ENCODE measurements around the gene PTPRE.

PTPRE gene

GRCh38 chr10:127964621-127965020 lies 57.7 kb downstream of the PTPRE start:
- Histone ChIP-seq H3K9ac (ENCODE audit: low read length in 5 of 5) (no peak overlapping the region), H3K4me3 (ENCODE audit: low read depth in 1 of 5, low read length in 5 of 5) (peak overlapping the region in 1 of 5 donors; percentile 8), H3K9me3 (ENCODE audit: control insufficient read depth in 5 of 5, low read length in 5 of 5) (no peaks in the 10 kb centered on the region), H3K27ac (ENCODE audit: low read depth, low read length) (no peak overlapping the region), H3K4me1 (ENCODE audit: control insufficient read depth in 5 of 5, insufficient read depth in 5 of 5, low read length in 5 of 5) (peaks cover 0 to 13% (median 0%) of the 10 kb centered on the region in 5 donors), H3K27me3 (ENCODE audit: control insufficient read depth in 5 of 5, insufficient read depth in 4 of 5, low read length in 5 of 5) (peaks cover 0 to 2% (median 0%) of the 10 kb centered on the region in 5 donors), H3K36me3 (ENCODE audit: control insufficient read depth in 5 of 5, insufficient read depth in 5 of 5, low read length in 5 of 5) (no peaks in the 10 kb centered on the region)

GRCh38 chr10:127966875-127967274 lies 60.0 kb downstream of the PTPRE start:
- no peaks in the 10 kb centered on the region for H3K9me3 ChIP-seq (ENCODE audit: control insufficient read depth in 5 of 5, low read length in 5 of 5)
- peaks cover 0 to 2% (median 0%) of the 10 kb centered on the region in 5 donors for H3K27me3 ChIP-seq (ENCODE audit: control insufficient read depth in 5 of 5, insufficient read depth in 4 of 5, low read length in 5 of 5)

GRCh38 chr10:127968027-127968441 lies 61.1 kb downstream of the PTPRE start:
- Histone ChIP-seq H3K9me3 (ENCODE audit: control insufficient read depth in 5 of 5, low read length in 5 of 5) (no peaks in the 10 kb centered on the region), H3K27ac (ENCODE audit: low read depth, low read length) (peak overlapping the region; percentile 5), H3K4me1 (ENCODE audit: control insufficient read depth in 5 of 5, insufficient read depth in 5 of 5, low read length in 5 of 5) (peaks cover 0 to 15% (median 0%) of the 10 kb centered on the region in 5 donors), H3K36me3 (ENCODE audit: control insufficient read depth in 5 of 5, insufficient read depth in 5 of 5, low read length in 5 of 5) (no peaks in the 10 kb centered on the region), H3K27me3 (ENCODE audit: control insufficient read depth in 5 of 5, insufficient read depth in 4 of 5, low read length in 5 of 5) (no peaks in the 10 kb centered on the region), H3K4me3 (ENCODE audit: low read depth in 1 of 5, low read length in 5 of 5) (no peak overlapping the region), H3K9ac (ENCODE audit: low read length in 5 of 5) (no peak overlapping the region)

More at GRCh38 chr10:127966875-127967274, 60.0 kb downstream of the PTPRE start:
- Histone ChIP-seq H3K4me3 (ENCODE audit: low read depth in 1 of 5, low read length in 5 of 5) (no peak overlapping the region), H3K36me3 (ENCODE audit: control insufficient read depth in 5 of 5, insufficient read depth in 5 of 5, low read length in 5 of 5) (no peaks in the 10 kb centered on the region), H3K27ac (ENCODE audit: low read depth, low read length) (no peak overlapping the region), H3K9ac (ENCODE audit: low read length in 5 of 5) (no peak overlapping the region), H3K4me1 (ENCODE audit: control insufficient read depth in 5 of 5, insufficient read depth in 5 of 5, low read length in 5 of 5) (peaks cover 0 to 13% (median 0%) of the 10 kb centered on the region in 5 donors)

GRCh38 chr10:127968659-127969058 lies 61.8 kb downstream of the PTPRE start:
- H3K4me3 ChIP-seq (ENCODE audit: low read depth in 1 of 5, low read length in 5 of 5) = no peak overlapping the region
- H3K36me3 ChIP-seq (ENCODE audit: control insufficient read depth in 5 of 5, insufficient read depth in 5 of 5, low read length in 5 of 5) = no peaks in the 10 kb centered on the region
- H3K9me3 ChIP-seq (ENCODE audit: control insufficient read depth in 5 of 5, low read length in 5 of 5) = no peaks in the 10 kb centered on the region
- peak overlapping the region; percentile 5 for H3K27ac ChIP-seq (ENCODE audit: low read depth, low read length)
- no peak overlapping the region for H3K9ac ChIP-seq (ENCODE audit: low read length in 5 of 5)
- H3K27me3 ChIP-seq (ENCODE audit: control insufficient read depth in 5 of 5, insufficient read depth in 4 of 5, low read length in 5 of 5) = no peaks in the 10 kb centered on the region
- H3K4me1 ChIP-seq (ENCODE audit: control insufficient read depth in 5 of 5, insufficient read depth in 5 of 5, low read length in 5 of 5) = peaks cover 0 to 17% (median 0%) of the 10 kb centered on the region in 5 donors

GRCh38 chr10:127971101-127971946 lies 64.4 kb downstream of the PTPRE start:
- Histone ChIP-seq H3K27me3 (ENCODE audit: control insufficient read depth in 5 of 5, insufficient read depth in 4 of 5, low read length in 5 of 5) (peaks cover 0 to 3% (median 0%) of the 10 kb centered on the region in 5 donors), H3K4me1 (ENCODE audit: control insufficient read depth in 5 of 5, insufficient read depth in 5 of 5, low read length in 5 of 5) (peaks cover 1 to 23% (median 5%) of the 10 kb centered on the region in 5 donors), H3K36me3 (ENCODE audit: control insufficient read depth in 5 of 5, insufficient read depth in 5 of 5, low read length in 5 of 5) (no peaks in the 10 kb centered on the region), H3K9me3 (ENCODE audit: control insufficient read depth in 5 of 5, low read length in 5 of 5) (no peaks in the 10 kb centered on the region), H3K9ac (ENCODE audit: low read length in 5 of 5) (no peak overlapping the region), H3K4me3 (ENCODE audit: low read depth in 1 of 5, low read length in 5 of 5) (no peak overlapping the region), H3K27ac (ENCODE audit: low read depth, low read length) (no peak overlapping the region)

- Histone ChIP-seq H3K27ac (ENCODE audit: low read depth, low read length) (no peak overlapping the region), H3K4me3 (ENCODE audit: low read depth in 1 of 5, low read length in 5 of 5) (no peak overlapping the region), H3K4me1 (ENCODE audit: control insufficient read depth in 5 of 5, insufficient read depth in 5 of 5, low read length in 5 of 5) (peaks cover 2 to 30% (median 12%) of the 10 kb centered on the region in 5 donors), H3K9me3 (ENCODE audit: control insufficient read depth in 5 of 5, low read length in 5 of 5) (no peaks in the 10 kb centered on the region), H3K9ac (ENCODE audit: low read length in 5 of 5) (no peak overlapping the region), H3K36me3 (ENCODE audit: control insufficient read depth in 5 of 5, insufficient read depth in 5 of 5, low read length in 5 of 5) (no peaks in the 10 kb centered on the region), H3K27me3 (ENCODE audit: control insufficient read depth in 5 of 5, insufficient read depth in 4 of 5, low read length in 5 of 5) (peaks cover 0 to 3% (median 0%) of the 10 kb centered on the region in 5 donors)
These were observed 65.2 kb downstream of the PTPRE start for GRCh38 chr10:127971963-127972615.

GRCh38 chr10:127972751-127973357 lies 66.0 kb downstream of the PTPRE start:
- Histone ChIP-seq H3K27ac (ENCODE audit: low read depth, low read length) (no peak overlapping the region), H3K9me3 (ENCODE audit: control insufficient read depth in 5 of 5, low read length in 5 of 5) (no peaks in the 10 kb centered on the region), H3K4me1 (ENCODE audit: control insufficient read depth in 5 of 5, insufficient read depth in 5 of 5, low read length in 5 of 5) (peaks cover 7 to 38% (median 20%) of the 10 kb centered on the region in 5 donors), H3K36me3 (ENCODE audit: control insufficient read depth in 5 of 5, insufficient read depth in 5 of 5, low read length in 5 of 5) (no peaks in the 10 kb centered on the region), H3K27me3 (ENCODE audit: control insufficient read depth in 5 of 5, insufficient read depth in 4 of 5, low read length in 5 of 5) (peaks cover 0 to 5% (median 0%) of the 10 kb centered on the region in 5 donors), H3K9ac (ENCODE audit: low read length in 5 of 5) (no peak overlapping the region), H3K4me3 (ENCODE audit: low read depth in 1 of 5, low read length in 5 of 5) (no peak overlapping the region)

- Histone ChIP-seq H3K27ac (ENCODE audit: low read depth, low read length) (no peak overlapping the region), H3K4me3 (ENCODE audit: low read depth in 1 of 5, low read length in 5 of 5) (no peak overlapping the region), H3K4me1 (ENCODE audit: control insufficient read depth in 5 of 5, insufficient read depth in 5 of 5, low read length in 5 of 5) (peaks cover 8 to 39% (median 27%) of the 10 kb centered on the region in 5 donors)
These were observed 66.9 kb downstream of the PTPRE start for GRCh38 chr10:127973791-127974311.

GRCh38 chr10:127974911-127975310 lies 68.0 kb downstream of the PTPRE start:
- H3K36me3 ChIP-seq (ENCODE audit: control insufficient read depth in 5 of 5, insufficient read depth in 5 of 5, low read length in 5 of 5) = no peaks in the 10 kb centered on the region
- no peaks in the 10 kb centered on the region for H3K9me3 ChIP-seq (ENCODE audit: control insufficient read depth in 5 of 5, low read length in 5 of 5)
- H3K27ac ChIP-seq (ENCODE audit: low read depth, low read length) = no peak overlapping the region
- H3K4me3 ChIP-seq (ENCODE audit: low read depth in 1 of 5, low read length in 5 of 5) = no peak overlapping the region
- H3K27me3 ChIP-seq (ENCODE audit: control insufficient read depth in 5 of 5, insufficient read depth in 4 of 5, low read length in 5 of 5) = peaks cover 0 to 5% (median 0%) of the 10 kb centered on the region in 5 donors
- H3K4me1 ChIP-seq (ENCODE audit: control insufficient read depth in 5 of 5, insufficient read depth in 5 of 5, low read length in 5 of 5) = peaks cover 11 to 44% (median 27%) of the 10 kb centered on the region in 5 donors
- no peak overlapping the region for H3K9ac ChIP-seq (ENCODE audit: low read length in 5 of 5)

More at GRCh38 chr10:127973791-127974311, 66.9 kb downstream of the PTPRE start:
- H3K9ac ChIP-seq (ENCODE audit: low read length in 5 of 5) = no peak overlapping the region
- H3K36me3 ChIP-seq (ENCODE audit: control insufficient read depth in 5 of 5, insufficient read depth in 5 of 5, low read length in 5 of 5) = no peaks in the 10 kb centered on the region
- peaks cover 0 to 5% (median 0%) of the 10 kb centered on the region in 5 donors for H3K27me3 ChIP-seq (ENCODE audit: control insufficient read depth in 5 of 5, insufficient read depth in 4 of 5, low read length in 5 of 5)
- H3K9me3 ChIP-seq (ENCODE audit: control insufficient read depth in 5 of 5, low read length in 5 of 5) = no peaks in the 10 kb centered on the region
